Stimulated activated CD8-positive, alpha-beta memory T cell treated with anti-CD3 and anti-CD28 coated beads, Interleukin-2, amount 100 ng/mL, for 1 hour (primary cell): ENCODE results near the gene PCDH12.

Experiments used
- DNase-seq, 2 donors: peaks; one replicate each; pipeline ENCODE4 v3.0.0-alpha.2; 2020; ENCODE audit warnings: low read depth in 2 of 2

The PCDH12 gene

GRCh38 chr5:141958113-141958512 lies at the start of gene PCDH12:
TSS of gene PCDH12 (minus strand) at chr5:141958202. CDS start at chr5:141957851, 351 bp downstream.
- DNase-seq: no peak

GRCh38 chr5:142007237-142007544 lies 49.2 kb upstream of the PCDH12 start:
- DNase-seq: no peak

GRCh38 chr5:142006363-142007236 lies 48.6 kb upstream of the PCDH12 start:
- DNase-seq: no peak

GRCh38 chr5:142003266-142003800 lies 45.3 kb upstream of the PCDH12 start:
- no peak for DNase-seq

- no peak for DNase-seq
These were observed 42.9 kb upstream of the PCDH12 start for GRCh38 chr5:142000704-142001484.

- no peak for DNase-seq
These were observed 42.2 kb upstream of the PCDH12 start for GRCh38 chr5:142000173-142000572.

GRCh38 chr5:141997358-141997960 lies 39.5 kb upstream of the PCDH12 start:
- no peak for DNase-seq

- no peak for DNase-seq
These were observed 37.7 kb upstream of the PCDH12 start for GRCh38 chr5:141995656-141996055.

GRCh38 chr5:141994511-141995136 lies 36.6 kb upstream of the PCDH12 start:
- DNase-seq: no peak

GRCh38 chr5:141992349-141992963 lies 34.5 kb upstream of the PCDH12 start:
- DNase-seq: peak; percentile 65 to 68

- DNase-seq: no peak
These were observed 31.7 kb upstream of the PCDH12 start for GRCh38 chr5:141989720-141990119.

GRCh38 chr5:141986072-141986471 lies 28.1 kb upstream of the PCDH12 start:
- DNase-seq: no peak

GRCh38 chr5:141982626-141983025 lies 24.6 kb upstream of the PCDH12 start:
- DNase-seq: no peak

- no peak for DNase-seq
These were observed 20.4 kb upstream of the PCDH12 start for GRCh38 chr5:141978389-141978788.

- DNase-seq: no peak
These were observed 18.2 kb upstream of the PCDH12 start for GRCh38 chr5:141976176-141976575.

- no peak for DNase-seq
These were observed 16.0 kb upstream of the PCDH12 start for GRCh38 chr5:141973871-141974595.

- DNase-seq: no peak
These were observed 12.1 kb upstream of the PCDH12 start for GRCh38 chr5:141969783-141970771.

GRCh38 chr5:141968914-141969608 lies 11.1 kb upstream of the PCDH12 start, which contains the start of gene RNF14:
TSS of gene RNF14 (plus strand) at chr5:141969105. CDS start at chr5:141973589, 4,484 bp downstream.
- DNase-seq: peak; percentile 85 to 88

GRCh38 chr5:141966963-141967333 lies 8.9 kb upstream of the PCDH12 start:
- DNase-seq: no peak
